GM21737 (cell line): ENCODE data around the gene PHC1.
"Not testable (repeated sequence)": the region's sequence is repeated elsewhere in the genome, so short reads cannot be mapped to it uniquely, and the experiment has no call there.

Experiments
- ATAC-seq: cut with Tn5 transposase; IDR thresholded peaks from one replicate; pipeline ENCODE4 v1.9.1; 2021; ENCODE audit warnings: mild to moderate bottlenecking, moderate library complexity; ENCODE audit not compliant: unreplicated experiment

Gene PHC1

DNA sequence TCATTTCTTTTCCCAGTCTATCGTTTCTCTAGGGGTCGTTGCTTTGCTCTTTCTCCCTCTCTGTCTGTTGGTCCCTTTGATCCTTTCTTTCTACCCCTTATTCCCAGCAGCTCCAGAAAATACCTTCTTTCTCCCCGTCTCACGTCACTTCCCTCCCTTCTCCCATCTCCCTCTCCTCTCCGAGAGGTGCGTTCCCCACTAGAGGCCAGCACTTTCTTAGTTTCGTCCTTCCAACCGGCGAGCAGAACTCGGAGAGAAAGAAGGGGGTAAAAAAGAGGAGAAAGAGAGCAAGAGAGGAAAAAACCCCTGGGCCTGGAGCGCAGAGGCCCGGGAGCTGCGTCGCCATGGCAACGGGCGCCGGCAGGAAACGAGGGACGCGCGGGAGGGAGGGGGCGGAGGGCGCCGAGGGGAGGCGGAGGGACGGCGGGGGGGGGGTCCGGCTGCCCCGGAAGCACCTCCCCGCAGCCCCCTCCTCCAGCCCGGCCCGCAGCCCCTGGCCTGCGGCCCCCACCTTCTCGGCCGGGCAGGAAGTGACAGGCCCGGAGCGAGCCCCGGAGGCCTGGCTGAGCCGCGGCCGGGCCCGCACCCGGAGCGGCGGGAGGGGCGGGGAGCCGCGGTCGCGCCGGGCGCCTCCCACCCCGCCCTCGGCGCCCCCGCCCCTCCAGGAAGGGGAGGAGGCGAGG, at the start of gene PHC1:
TSS of gene PHC1 (plus strand) at position 477 of the 683 bp plus-strand sequence. CDS start 3,169 bp downstream, outside the sequence.
- ATAC-seq = peak; percentile 47

DNA sequence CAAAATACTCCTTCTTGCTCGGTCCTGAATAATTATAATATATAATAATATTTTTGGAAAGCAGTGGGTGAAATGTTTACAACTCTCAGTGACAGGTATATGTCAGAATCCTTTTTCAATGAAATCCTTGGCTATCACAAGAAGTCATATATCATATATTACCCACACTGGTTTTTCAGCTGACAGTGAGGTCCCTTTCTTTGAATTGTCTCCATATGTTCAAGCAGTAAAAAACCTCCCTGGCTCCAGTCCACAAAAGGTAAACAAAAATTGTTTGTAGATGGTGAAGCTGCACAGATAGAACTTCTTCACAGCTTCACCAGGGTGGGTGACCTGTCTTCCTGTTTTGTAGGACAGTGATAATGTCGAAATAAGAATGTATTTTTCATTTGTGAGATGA, 47.9 kb upstream of the PHC1 start:
- no peak for ATAC-seq

DNA sequence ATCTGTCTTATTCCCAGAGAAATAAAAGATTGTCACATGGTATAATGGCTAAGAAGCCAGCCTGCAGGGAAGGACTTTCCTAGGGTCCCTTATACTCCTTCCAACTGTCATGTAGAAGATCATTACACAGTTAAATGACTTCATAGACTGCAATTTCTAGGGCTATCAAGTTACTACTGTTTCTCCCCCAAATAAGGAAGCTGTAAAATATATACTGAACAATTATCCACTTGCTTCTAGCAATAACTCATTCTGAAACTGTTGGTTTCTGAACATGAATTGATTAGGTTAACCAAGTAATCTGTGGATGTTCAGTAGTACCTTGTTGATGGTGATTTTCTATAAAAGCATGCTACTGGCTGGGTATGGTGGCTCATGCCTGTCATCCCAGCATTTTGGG, 47.3 kb upstream of the PHC1 start:
- ATAC-seq = no peak

DNA sequence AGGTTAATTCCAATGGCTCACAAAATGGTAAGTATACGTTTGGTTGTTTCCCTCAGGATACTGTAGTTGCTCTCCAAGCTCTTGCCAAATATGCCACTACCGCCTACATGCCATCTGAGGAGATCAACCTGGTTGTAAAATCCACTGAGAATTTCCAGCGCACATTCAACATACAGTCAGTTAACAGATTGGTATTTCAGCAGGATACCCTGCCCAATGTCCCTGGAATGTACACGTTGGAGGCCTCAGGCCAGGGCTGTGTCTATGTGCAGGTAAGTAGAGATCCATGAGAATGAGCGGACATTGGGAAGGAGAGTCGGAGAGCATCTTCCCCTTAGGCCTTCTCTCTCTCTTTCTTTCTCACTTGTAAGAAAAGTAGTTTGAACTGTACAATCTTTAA, 46.5 kb upstream of the PHC1 start:
- ATAC-seq = no peak

DNA sequence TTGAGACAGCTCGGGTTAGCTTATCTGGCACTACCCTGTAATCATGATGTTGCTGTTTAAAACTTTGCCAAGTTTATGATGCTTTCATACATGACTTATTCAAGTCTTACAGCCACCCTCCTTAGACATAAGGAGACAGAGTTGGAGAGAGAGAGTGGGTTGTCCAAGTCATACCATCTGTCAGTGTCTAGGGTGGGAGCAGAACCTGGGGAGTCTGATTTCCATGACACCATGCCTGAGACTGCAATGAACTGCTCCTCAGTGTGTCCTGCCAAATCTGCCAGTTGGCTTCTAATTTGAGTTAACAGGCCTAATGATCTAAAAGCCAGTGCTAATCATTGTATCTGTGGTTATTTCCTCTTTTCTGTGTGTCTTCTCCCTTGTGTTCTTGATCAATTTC, 43.7 kb upstream of the PHC1 start:
- no peak for ATAC-seq

DNA sequence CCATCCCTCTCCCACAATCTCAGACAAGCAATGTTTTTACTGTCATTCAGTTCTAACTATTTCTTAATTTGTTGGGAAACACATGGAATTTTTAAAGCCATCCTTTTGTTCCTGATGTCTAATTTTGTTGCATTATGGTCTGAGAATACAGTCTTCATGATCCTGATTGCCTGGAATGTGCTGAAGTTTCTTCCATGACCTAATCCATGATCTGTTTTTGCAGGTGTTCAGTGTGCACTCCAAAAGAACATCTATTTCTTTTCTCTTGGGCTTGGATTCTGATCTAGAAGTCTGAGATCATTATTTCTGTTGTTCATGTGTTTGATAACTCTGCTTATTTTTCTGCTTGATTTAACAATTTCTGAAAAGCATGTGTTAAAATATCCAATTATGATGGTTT, 43.2 kb upstream of the PHC1 start:
- no peak for ATAC-seq

DNA sequence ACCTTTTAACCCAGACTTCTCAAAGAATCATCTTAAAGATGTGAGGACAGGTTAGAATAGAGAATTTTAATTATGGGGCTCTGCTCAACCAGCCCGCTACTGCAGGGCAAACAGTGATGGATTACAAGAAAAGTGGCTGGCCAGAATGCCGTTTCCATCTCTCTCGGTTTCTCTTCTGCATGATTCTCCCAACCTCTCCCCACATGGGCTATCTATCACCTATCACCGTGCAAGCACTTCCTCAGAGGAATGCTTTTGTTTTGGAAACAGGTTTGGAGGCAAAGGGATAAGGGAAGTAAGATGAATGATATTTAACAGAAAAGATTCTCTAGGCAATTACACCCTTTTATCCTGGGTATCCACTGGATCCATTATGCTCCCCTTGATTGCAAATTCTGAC, 37.4 kb upstream of the PHC1 start:
- ATAC-seq = no peak

DNA sequence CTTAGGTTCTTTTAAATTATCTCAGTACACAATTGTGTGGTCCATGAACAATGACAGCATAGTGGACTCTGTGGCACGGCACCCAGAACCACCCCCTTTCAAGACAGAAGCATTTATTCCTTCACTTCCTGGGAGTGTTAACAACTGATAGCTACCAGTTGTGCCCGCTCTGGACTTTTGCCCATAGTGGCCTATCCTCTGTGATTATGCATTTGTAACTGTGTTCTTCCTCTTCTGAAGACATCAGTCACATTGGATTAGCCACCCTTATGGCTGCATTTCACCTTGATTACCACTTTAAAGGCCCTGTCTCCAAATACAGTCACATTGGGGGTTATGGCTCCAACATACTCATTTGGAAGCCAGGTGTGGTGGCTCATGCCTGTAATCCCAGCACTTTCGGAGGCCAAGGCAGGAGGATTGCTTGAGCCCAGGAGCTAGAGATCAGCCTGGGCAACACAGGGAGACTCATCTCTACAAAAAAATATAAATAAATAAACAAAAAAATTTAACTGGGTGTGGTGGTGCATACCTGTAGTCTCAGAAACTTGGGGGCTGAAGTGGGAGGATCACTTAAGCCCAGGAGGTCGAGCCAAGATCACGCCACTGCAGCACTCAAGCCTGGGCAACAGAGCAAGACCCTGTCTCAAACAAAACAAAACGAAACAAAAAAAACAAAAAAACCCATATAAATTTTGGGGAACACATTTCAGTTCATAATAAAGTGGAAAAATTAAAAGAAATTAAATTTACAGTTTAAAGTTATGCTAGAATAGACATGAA, 27.6 kb upstream of the PHC1 start:
- ATAC-seq = no peak

DNA sequence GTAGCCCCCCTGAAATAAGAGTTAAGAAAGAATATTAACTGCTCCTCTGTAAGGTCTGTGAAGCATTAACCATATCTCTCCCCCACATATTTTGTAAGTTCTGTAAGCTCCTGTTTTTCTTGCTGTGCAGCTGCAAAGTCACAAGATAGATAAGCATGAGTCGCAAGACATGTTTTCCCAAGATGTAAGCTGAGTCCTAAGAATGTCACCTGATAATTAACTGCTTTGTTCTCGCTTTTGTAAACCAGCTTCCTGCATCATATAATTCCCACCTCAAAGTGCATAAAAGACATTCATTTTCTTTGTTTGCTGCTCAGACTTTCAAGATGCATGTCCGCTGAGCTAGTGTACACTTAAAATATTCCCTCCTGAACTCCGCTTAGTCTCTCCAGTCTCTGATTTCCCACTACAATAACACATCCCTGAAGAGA, 27.0 kb upstream of the PHC1 start:
- ATAC-seq = no peak

DNA sequence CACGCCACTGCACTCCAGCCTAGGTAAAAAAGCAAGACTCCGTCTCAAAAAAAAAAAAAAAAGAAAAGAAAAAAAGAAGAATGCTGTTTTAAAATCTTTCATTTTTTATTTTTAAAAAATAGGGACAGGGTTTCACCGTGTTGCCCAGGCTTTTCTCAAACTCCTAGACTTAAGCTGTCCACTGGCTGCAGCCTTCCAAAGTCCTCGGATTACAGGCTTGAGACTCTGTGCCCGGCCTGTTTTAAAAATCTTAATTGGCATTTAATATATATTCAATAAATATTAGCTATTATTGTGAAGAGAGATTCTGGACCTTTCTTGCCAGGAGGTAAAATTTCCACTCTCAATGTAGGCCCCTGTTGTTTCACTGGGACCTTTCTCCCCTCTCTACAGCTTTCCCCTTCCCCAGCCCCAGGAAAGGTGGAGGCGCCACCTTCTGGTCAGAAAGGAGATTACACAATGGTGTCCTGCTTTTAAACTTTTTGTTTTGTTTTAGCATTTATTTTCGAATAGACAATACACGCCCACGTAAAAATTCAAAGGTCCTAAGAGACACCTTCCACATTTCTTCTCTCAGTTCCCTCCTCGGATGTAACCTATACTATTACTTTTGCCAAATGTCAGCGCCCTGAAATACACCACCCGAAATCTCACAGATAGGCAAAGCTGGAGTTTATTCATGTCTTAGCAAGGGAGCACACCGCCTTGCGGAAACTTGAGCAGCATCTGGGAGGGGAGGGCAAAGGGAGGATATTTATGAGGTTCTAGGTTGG, 23.8 kb upstream of the PHC1 start:
- no peak for ATAC-seq

DNA sequence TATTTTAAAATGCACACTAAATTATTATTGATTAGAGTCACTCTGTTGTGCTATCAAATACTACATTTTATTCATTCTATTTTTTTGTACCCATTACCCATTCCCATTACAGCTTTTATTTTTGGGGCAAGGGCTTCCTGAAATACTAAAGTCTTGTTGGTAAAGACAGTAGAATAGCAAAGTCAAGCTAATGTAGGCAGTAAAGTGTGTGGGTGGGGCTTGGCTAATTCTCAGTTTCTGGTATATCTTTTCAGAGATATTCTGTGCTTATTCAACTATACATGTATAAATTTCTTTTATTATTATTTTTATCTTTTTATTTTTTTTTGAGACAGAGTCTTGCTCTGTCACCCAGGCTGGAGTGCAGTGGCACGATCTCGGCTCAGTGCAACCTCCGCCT, 22.3 kb upstream of the PHC1 start:
- ATAC-seq = no peak

DNA sequence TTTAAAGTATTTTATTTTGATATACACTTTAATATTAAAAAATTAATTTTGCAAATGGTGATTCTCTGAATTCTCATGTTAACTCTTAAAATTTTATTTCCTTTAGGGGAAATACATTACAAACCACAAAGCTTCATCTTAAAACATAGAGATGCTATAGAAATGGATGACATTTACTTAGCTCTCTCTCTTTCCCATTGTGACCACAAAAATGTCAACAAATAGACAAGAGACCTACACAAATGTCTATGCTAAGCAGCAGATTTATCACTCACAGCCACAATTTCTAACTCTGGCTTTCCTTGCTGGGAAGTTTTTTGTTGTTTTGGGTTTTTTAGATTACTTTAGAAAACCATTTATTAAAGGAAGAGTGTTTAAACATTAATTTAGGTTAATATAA, 19.9 kb upstream of the PHC1 start:
- ATAC-seq = no peak

DNA sequence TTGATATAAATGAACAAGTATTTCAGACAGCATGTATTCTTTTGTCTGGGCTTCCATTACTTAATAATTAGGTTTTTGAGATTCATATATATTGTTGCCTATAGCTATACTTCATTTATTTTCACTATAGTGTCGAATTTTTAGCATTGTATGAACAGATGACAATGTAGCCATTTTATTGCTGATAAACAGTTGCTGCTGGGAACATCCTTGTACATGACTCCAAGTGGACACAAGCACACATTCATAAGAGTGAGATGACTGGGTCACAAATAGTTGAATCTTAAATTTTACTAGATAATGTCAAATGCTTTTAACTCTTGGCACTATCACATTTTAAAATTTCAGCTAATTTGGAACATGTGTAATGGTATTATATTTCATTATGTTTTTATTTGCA, 19.3 kb upstream of the PHC1 start:
- ATAC-seq = no peak

DNA sequence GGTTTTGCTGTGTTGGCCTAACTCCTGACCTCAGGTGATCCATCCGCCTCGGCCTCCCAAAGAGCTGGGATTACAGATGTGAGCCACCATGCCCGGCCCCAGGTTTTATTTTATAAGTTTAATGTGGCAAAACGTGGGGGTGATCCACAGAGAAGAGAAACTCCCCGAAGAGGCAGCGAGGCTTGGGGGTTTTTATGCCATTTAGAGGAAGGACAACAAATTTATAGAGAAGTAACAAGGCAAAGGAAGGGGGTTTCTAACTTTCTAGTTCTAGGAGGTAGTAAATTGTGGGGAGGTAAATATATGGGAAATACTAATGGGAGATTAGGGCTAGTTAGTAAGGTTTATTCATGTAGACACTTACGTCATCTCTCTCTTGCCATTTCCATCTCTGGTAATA, 17.2 kb upstream of the PHC1 start:
- no peak for ATAC-seq

DNA sequence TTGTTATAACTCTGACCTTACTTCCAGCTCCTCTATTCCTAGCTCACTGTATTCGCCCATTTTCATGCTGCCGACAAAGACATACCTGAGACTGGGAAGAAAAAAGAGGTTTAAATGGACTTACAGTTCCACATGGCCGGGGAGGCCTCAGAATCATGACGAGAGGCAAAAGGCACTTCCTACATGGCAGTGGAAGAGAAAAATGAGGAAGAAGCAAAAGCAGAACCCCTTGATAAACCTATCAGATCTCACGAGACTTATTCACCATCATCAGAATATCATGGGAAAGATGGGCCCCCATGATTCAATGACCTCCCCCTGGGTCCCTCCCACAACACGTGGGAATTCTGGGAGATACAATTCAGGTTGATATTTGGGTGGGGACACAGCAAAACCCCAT, 14.5 kb upstream of the PHC1 start:
- ATAC-seq = no peak

DNA sequence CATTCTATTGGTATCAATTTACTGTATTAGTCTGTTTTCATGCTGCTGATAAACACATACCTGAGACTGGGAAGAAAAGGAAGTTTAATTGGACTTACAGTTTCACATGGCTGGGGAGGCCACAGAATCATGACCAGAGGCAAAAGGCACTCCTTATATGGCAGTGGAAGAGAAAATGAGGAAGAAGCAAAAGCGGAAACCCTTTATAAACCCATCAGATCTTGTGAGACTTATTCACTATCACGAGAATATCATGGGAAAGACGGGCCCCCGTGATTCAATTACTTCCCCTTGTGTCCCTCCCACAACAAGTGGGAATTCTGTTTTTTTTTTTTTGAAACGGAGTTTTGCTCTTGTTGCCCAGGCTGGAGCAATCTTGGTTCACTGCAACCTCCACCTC, 11.6 kb upstream of the PHC1 start:
- not testable (repeated sequence) for ATAC-seq

DNA sequence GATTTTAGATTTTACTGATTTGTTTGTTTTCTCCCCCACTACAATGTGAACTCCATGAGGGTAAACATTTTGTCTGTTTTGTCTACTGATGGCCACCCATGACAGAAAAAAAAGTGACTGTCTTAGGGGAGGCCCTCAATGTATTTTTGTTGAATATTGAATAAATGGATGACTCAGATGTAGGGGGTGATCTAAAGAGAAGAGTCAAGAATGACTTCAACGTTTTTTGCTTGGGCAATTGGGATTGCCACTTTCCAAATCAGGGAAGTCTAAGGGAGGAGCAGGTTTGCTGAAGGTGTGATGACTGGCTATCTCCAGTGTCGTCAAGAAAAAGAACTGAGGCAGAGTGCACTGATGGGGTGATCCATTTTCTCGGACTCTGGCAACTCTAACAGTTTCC, 10.7 kb upstream of the PHC1 start:
- no peak for ATAC-seq

DNA sequence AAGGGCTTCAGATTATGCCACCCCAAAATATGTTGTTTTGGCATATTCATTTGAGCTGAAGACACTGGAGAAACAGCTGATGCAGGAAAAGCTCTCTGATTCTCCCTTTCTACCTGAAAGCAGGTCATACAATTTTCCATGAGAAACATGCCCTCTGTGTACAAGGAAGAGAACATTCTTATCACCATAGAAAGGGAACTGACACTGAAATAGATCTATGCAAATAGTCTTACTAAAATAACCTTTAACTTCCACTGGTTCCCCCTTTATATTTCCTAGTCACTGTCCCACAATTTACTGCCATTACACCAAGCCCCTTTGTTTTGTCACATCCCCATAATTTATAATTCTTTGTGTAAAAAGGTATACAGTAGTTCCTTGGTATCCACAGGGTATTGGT, 9.6 kb upstream of the PHC1 start:
- ATAC-seq = no peak

DNA sequence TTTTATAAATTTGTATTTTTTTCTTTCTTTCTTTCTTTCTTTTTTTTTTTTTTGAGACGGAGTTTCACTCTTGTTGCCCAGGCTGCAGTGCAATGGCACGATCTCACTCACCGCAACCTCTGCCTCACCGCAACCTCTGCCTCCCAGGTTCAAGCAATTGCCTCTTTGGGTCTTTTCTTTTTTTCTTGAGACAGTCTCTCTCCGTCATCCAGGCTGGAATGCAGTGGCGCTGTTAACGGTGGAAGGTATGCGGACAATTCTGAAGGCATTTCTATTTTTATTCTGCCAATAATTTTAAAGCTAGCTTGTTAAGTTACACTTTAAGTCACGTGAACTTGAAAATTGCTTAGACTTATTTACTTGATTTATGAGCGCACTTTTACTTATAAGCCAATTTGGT, 8.8 kb upstream of the PHC1 start:
- ATAC-seq = no peak

DNA sequence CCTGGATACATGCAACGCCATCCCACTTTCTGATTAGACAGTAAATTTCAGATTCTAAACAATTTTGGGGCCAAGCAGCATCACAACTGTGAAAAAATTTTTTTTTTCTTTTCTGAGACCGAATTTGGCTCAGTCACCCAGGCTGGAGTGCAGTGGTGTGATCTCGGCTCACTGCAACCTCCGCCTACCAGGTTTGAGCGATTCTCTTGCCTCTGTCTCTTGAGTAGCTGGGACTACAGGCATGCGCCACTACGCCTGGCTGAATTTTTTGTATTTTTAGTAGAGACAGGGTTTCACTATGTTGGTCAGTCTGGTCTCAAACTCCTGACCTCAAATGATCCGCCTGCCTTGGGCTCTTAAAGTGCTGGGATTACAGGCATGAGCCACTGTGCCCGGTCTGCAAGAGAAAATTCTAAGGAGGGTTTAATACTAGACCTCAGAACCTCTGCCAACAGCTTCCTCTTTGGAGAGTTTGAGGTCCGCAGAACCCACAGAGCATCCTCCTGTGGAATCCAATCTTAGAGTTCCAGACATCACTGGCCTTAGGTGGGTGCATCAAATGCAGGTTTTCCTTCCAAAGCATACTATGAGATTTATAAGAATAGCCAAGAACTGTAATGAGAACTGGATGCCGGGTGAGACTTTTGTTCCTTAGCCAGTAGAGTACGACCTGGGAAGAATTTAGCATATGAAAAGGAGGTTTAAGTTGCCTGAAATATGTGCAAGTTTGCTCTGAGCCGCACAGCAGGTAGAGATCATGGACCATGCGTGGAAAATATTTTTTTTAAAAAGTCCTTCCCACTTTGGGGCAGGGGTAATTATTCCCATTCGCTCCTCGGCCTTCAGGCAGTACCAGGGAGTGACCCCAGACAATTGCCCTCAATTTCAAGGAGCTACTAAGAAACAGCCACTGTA, 7.8 kb upstream of the PHC1 start:
- no peak for ATAC-seq

DNA sequence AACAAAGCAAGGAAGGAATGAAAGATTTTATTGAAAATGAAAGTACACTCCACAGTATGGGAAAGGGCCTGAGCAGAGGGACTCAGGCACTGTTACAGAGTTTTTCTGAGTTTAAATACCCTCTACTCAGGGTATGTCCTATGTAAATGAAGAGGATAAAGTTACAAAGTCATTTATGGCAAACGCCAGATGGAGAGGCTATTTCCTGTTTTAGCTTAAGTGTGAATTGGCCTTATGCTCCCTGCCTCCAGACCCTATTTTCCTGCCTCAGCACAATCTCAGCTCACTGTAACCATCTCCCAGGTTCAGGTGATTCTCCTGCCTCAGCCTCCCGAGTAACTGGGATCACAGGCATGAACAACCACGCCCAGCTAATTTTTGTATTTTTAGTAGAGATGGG, 6.8 kb upstream of the PHC1 start:
- no peak for ATAC-seq
